ENCODE results near the gene ZNF689. TPM values are rescaled to one million over a fixed set of nuclear protein-coding genes. Genes with fewer than 3 reads are reported as not detected.

ZNF689 gene
- total RNA-seq, 4 donors from 2014 or later: 9.7 to 14.7 (median 11.8) TPM

GRCh38 chr16:30565984-30566383, 44.2 kb downstream of the ZNF689 start:
- intact Hi-C loops (cut with DNase I): no loop called here
- Histone ChIP-seq H3K36me3 (no peaks in the 10 kb centered on the region), H3K4me3 (replicated peaks in 1 of 3) (no peak overlapping the region), H3K4me1 (peaks cover 14 to 15% of the 10 kb centered on the region in 2 donors), H3K9me3 (no peaks in the 10 kb centered on the region), H3K27ac (no peak overlapping the region), H3K27me3 (no peaks in the 10 kb centered on the region)
- no peak for DNase-seq
- TF ChIP-seq POLR2A (IDR thresholded peaks at IDR 0.05) (no peak), CTCF (IDR thresholded peaks at IDR 0.05) (no peak)
- 68 to 75% methylated on average over 8 of the region's 8 CpGs for WGBS, 2 donors

- H3K27ac ChIP-seq: no peak overlapping the region
- intact Hi-C loops (cut with DNase I): no loop called here
- no peaks in the 10 kb centered on the region for H3K9me3 ChIP-seq
- no peaks in the 10 kb centered on the region for H3K36me3 ChIP-seq
- 67 to 74% methylated on average over 7 of the region's 7 CpGs for WGBS, 2 donors
- DNase-seq: no peak
- no peak overlapping the region for H3K4me3 ChIP-seq (replicated peaks in 1 of 3)
- no peaks in the 10 kb centered on the region for H3K27me3 ChIP-seq
- TF ChIP-seq CTCF (IDR thresholded peaks at IDR 0.05): no peak
- no peak for TF ChIP-seq POLR2A (IDR thresholded peaks at IDR 0.05)
- H3K4me1 ChIP-seq: peaks cover 11 to 12% of the 10 kb centered on the region in 2 donors
Measured at GRCh38 chr16:30565526-30565925, 44.7 kb downstream of the ZNF689 start.

- no peak for TF ChIP-seq CTCF (IDR thresholded peaks at IDR 0.05)
- no peak for TF ChIP-seq POLR2A (IDR thresholded peaks at IDR 0.05)
- Histone ChIP-seq H3K9me3 (no peaks in the 10 kb centered on the region), H3K36me3 (no peaks in the 10 kb centered on the region), H3K4me1 (peaks cover 10 to 12% of the 10 kb centered on the region in 2 donors), H3K4me3 (replicated peaks in 1 of 3) (peak overlapping the region in 1 of 3 donors; percentile 37), H3K27ac (peak overlapping the region in 1 of 3 donors; percentile 65), H3K27me3 (no peaks in the 10 kb centered on the region)
- 93 to 96% methylated on average over 14 of the region's 14 CpGs for WGBS, 2 donors
- DNase-seq: no peak
- intact Hi-C loops (cut with DNase I): no loop called here
Measured at GRCh38 chr16:30562021-30562420, 48.2 kb downstream of the ZNF689 start.

GRCh38 chr16:30561089-30561816, 48.9 kb downstream of the ZNF689 start:
- WGBS, 2 donors: 17 to 18% methylated on average over 25 to 46 of the region's 46 CpGs
- Histone ChIP-seq H3K9me3 (no peaks in the 10 kb centered on the region), H3K27ac (peak overlapping the region; percentile 49 to 65 (median 62)), H3K36me3 (no peaks in the 10 kb centered on the region), H3K4me1 (peaks cover 11 to 16% of the 10 kb centered on the region in 2 donors), H3K27me3 (no peaks in the 10 kb centered on the region), H3K4me3 (replicated peaks in 1 of 3) (peak overlapping the region in 2 of 3 donors; percentile 33 to 37)
- peak; percentile 40 to 52 for DNase-seq
- TF ChIP-seq POLR2A (IDR thresholded peaks at IDR 0.05): no peak
- TF ChIP-seq CTCF (IDR thresholded peaks at IDR 0.05): no peak
- intact Hi-C loops (cut with DNase I): no loop called here

GRCh38 chr16:30559690-30560089, 50.5 kb downstream of the ZNF689 start:
- DNase-seq: no peak
- Histone ChIP-seq H3K36me3 (peaks cover 11% of the 10 kb centered on the region in 2 donors), H3K4me1 (peaks cover 11 to 16% of the 10 kb centered on the region in 2 donors), H3K4me3 (replicated peaks in 1 of 3) (no peak overlapping the region), H3K9me3 (no peaks in the 10 kb centered on the region), H3K27ac (no peak overlapping the region), H3K27me3 (no peaks in the 10 kb centered on the region)
- TF ChIP-seq CTCF (IDR thresholded peaks at IDR 0.05) (no peak), POLR2A (IDR thresholded peaks at IDR 0.05) (no peak)
- 91 to 95% methylated on average over 6 of the region's 6 CpGs for WGBS, 2 donors
- intact Hi-C loops (cut with DNase I): no loop called here

Measured in thyroid gland (tissue), 4 donors.